NCI-H2196 treated with DMSO at 0.1 percent for 48 hours (cell line): Measurements from ENCODE around the gene SLC36A1.
A peak's percentile ranks its signal among the peaks of the same experiment; 100 is the strongest.

Source experiments
- DNase-seq: peaks from one replicate; lab custom pipeline; 2025; ENCODE audit not compliant: unreplicated experiment; lab: John Stamatoyannopoulos, UW

Gene SLC36A1

DNA sequence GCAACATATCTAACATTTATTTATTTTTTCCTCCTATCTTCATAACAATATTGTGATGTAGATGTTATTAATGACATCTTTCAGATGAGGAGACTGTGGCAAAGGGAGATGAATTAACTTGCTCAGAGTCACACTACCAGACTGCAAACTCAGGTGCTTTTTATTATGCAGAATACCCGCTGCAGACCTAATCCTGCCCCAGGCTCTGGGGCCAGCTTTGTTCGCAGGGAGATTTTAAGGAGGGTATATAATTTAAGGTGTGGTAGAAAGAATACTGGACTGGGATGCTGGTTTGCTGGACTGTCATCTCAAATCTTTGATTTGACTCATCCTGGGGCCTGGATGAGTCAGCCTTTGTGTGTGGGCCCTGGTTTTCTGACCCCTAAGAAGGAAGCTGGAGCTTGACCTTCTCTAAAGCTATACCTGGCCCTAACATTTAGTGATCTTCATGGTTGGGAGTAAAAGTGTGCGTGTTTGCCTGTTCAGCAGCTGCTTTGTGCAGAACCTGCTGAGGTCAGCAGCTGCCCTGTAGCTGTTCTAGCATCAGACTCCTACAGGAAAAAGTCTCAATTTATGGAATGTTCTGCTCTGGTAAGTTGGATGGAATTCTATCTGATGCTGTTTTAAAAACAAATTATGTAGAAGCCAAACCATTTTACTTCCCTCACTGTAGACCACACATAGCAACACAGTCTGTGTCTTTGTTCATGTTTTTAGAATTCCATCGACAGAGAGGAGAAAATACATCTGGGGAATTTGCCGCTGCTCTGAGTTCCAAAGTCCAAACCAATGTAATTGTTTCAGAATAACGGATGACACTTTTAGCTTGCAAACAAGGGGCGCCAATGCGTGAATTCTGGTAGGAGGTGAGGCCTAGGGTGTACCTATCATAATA, 4.5 kb downstream of the SLC36A1 start:
- DNase-seq = no peak

DNA sequence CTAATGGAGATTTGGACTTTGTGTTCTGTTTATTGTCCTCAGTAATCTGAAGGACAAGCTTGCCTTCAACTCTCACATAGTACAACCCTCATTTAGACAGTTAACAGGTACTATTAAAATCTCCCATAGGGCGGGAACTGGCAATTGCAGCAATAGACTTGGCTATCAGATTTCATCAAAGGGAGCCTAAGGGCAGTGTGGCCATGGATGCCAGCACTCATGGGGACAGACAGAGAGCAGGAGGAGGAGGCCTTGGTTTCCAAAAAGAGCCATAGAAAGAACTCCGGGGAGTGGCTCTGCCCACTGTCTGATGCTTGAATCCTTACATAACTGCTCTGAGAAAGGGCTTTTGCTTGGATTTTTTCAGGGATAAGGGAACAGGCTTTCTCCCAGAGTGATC, 6.8 kb downstream of the SLC36A1 start:
- no peak for DNase-seq

DNA sequence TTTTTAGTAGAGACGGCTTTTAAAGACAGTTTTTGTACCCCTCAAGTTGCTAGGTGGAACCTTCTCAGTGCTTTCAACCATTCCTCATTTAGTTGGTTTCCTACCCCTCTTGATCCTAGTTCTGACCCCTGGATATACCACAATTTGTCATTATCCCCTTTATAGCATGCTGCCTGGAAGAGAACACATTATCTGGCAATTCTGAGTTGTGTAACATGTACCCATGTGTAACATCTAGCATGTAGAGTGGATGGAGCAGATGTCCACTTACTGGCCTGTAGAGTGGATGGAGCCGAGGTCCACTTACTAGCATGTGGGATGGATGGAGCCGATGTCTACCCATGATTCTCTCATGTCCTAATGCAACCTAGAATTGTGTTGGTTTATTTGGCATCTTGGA, 7.5 kb downstream of the SLC36A1 start:
- no peak for DNase-seq

DNA sequence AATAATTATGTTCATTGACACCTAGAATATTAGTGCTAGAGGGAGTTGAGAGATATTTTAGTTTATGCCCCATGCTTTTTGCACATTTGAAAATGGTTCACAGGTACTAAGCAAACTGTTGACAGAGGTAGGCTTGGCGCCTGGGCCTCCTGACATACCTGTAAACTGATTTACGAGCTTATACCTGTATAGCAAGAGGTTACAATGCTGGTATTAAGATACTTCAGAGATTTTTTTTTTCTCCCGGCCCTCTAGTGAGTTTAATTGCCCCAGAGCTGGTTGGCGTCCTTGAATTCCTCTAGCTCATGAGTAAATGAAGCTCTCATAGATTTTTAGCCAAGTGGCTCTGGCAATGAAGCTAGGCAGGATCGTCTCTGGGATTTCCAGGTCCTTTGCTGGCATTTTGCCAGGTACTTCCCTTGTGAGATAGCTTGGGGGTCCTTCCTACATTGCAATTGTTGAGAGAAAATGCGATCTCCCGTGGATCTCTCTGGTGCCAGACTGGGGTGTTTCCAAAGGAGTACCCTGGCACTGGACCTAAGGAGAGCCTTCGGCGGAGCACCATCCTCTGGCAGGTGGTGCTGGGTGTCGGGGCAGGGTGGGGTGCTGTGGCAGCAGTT, 9.0 kb downstream of the SLC36A1 start:
- DNase-seq = no peak

DNA sequence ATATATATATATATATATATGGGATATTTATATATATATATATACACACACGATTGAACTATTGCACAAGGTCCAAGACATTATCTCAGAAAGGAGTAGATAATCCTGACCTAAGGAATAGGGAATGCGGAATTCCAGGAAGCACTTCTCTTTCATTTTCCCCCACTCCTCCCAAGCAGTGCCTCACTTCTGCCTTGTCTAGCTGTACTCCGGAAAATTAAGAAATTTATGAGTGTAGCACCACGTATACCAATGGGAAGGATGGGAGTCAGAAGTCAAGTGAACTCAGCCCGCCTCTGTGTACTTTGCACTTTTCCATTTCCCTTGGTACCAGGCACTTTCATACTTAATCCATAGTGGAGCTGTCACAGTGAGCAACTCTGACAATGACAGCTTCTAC, 10.9 kb downstream of the SLC36A1 start:
- DNase-seq = no peak

GRCh38 chr5:151459680-151460324, 12.4 kb downstream of the SLC36A1 start:
- DNase-seq = no peak

DNA sequence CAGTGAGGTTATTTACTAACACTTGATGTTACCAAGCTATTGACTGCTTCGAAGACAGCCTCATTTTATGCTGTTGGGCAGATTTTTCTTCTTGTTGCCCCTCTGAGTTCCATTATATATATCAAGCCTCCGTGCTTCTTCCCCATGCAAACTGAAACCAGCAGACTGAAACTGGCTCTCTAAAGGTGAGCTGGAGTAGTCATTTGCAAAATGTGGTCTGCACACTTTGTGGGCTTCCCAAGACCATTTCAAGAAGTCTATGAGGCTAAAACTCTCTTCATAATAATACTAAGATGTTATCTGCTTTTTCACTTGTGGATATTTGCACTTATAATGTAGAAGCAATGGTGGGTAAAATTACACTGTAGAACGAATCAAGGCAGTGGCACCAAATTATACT, 13.9 kb downstream of the SLC36A1 start:
- DNase-seq = no peak

GRCh38 chr5:151463137-151464029, 16.0 kb downstream of the SLC36A1 start:
- no peak for DNase-seq

DNA sequence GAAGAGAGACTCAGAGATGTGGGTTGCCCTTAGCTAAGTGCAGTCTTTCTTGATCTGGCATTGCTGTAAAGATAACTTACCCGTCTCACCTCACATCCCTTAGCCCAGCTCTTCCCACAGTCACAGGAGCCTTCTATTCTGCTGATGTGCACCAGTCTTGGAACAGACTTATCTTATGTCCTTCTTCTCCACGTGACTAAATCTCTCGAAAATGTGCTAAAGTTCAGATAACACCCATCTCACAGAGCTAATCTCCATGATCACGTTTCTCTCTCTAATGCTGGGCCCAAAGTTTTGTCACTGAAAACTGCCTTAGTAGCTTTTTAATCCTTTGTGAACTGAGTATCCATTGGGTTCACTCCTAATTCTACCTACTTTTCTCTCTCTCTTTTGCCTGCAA, 16.7 kb downstream of the SLC36A1 start:
- no peak for DNase-seq

GRCh38 chr5:151465476-151465875, 18.1 kb downstream of the SLC36A1 start:
- no peak for DNase-seq

DNA sequence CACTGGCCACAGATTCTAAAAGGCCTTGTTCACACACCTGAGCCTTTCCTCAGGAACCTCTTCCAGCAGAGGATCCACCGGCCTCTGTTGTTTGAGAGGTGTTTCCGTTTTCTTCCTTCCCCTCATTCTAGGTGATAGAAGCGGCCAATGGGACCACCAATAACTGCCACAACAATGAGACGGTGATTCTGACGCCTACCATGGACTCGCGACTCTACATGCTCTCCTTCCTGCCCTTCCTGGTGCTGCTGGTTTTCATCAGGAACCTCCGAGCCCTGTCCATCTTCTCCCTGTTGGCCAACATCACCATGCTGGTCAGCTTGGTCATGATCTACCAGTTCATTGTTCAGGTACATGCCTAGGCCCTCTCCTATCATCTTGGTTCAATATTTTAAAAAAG, 20.2 kb downstream of the SLC36A1 start:
- DNase-seq = no peak

- no peak for DNase-seq
These were observed 22.0 kb downstream of the SLC36A1 start for GRCh38 chr5:151469386-151469785.

DNA sequence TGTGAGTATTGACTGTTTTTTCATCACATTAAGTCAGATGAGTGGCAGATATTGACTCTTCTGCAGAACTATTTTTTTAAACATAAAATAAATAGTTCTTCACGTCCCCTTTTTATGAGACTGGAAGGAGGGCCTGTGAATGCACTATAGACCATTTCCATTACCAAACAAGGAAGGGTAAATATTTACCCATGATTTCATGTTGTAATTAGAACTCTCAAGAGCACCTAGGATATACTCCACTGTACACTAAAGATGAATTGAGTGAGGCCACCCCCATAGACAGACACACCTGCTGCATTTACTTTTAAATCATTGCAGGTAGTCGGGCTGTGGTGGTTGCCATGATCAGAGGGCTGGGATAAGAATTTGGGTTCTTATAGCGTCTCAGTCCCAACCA, 22.6 kb downstream of the SLC36A1 start:
- peak; percentile 28 for DNase-seq

DNA sequence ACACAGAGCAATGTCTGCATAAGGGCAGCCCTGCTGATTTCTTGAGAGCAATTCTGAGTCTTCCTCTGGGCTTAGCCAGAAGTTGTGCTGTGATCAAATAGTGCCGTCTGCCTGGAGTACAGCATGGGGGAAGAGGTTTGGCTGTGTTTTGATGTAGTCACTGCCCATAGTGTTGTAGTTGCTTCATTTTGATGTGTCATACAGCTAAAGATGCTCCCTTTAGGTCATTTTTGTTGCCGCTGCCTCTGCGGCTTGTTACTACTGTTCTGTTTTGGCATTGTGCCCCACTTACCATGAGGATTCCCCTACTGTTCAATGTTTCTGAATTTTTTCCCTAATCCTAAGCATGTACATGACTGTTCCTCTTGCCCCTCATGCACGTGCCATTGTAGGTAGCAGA, 23.0 kb downstream of the SLC36A1 start:
- no peak for DNase-seq

DNA sequence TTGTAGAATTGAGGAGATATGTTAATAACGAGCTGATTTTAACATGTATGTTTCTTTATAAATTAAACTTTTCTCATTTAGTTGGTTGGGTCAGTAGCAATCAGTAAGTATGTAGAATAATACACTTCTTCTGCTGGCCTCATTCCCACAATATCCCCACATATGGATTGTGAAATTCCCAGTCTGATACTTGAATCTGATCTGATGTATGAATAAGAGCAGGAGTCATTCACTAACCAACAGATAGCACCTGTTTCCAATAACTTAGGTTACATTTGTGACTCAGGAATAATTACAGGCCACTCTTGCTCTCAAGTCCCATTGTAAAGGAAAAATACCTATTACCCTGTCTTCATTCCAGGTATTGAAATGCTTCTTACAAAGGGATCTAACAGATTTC, 23.9 kb downstream of the SLC36A1 start:
- DNase-seq = no peak

GRCh38 chr5:151474799-151475198, 27.4 kb downstream of the SLC36A1 start:
- no peak for DNase-seq

DNA sequence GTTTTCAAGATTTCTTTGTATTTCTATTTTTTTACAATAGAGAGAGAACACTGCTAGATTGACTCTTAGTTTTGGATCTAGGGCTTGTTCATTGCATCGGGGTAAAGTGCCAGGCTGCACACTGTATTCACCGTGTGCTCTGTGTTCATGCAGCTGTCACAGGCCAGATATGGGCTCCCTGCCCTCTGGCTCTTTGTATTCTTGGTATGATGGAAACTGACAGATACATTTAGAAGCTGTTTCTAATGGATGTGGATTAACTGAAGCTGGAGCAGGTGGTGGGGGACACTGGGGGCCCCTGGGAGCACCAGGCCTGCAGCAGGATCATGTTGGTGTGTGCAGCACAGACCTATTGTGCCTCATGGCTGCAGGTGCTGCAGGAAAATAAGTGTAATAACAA, 28.0 kb downstream of the SLC36A1 start:
- DNase-seq = no peak

GRCh38 chr5:151476016-151476415, 28.6 kb downstream of the SLC36A1 start:
- no peak for DNase-seq

GRCh38 chr5:151477101-151477500, 29.7 kb downstream of the SLC36A1 start:
- DNase-seq = no peak

- no peak for DNase-seq
These were observed 33.2 kb downstream of the SLC36A1 start for GRCh38 chr5:151480384-151481293.
